Measurements from ENCODE around the gene DYNC1LI2. TPM values are rescaled to one million over a fixed set of nuclear protein-coding genes. Genes with fewer than 3 reads are reported as not detected.
A peak's percentile ranks its signal among the peaks of the same experiment; 100 is the strongest.

Gene DYNC1LI2
- total and polyA plus RNA-seq, 9 of the 15 experiments (the other 6 are each of a cell fraction or from before 2014, with no cell fraction given) = 5.1 to 48.9 (median 38.2) TPM

DNA sequence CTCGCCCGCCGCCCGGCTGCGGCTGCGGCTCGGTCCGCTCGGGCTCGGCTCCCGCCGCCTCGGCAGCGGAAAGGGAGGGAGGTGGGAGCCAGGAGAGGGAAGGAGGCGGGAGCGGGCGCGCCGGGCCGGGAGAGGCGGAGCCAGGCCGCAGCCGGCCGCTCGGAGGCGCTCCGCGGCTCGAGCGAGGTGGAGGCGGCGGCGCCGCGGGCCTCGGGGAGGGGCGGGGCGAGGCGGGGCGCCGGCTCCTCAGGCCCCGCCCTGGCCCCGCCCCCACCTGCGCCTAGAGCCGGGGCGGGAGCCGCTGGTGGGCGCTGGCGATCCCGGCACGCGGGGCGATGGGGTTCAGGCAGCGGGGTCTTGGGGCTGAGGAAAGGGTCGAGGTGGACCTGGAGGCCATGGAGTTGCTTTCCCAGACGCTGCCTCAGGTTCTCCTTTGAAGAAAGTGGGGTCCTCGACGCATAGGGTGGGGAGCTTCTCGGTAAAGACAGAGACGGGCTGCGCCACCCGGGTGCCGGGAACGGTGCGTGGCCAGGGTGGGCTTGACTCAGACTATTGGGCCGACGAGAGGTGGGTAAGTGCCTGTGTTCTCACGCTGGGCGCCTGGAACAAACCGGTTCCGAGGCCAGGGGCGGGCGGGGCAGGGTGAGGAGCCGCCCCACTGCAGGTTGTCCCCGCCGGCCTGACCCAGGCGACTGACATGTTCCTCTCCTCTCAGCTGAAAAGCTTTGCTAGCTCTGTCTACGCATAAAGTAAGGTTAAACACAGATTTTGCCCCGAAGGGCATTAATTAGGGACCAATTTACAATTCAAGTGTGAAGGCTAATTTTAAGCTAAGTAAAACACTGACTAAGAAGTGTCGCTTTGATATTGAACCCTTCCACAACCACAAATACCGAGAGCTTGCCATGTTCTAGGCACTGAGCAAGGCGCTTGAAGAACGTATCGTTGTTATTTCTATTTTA lies 54.5 kb downstream of the DYNC1LI2 start, which contains the start of gene CMTM4 (continued):
- TF ChIP-seq, protein P1, sequence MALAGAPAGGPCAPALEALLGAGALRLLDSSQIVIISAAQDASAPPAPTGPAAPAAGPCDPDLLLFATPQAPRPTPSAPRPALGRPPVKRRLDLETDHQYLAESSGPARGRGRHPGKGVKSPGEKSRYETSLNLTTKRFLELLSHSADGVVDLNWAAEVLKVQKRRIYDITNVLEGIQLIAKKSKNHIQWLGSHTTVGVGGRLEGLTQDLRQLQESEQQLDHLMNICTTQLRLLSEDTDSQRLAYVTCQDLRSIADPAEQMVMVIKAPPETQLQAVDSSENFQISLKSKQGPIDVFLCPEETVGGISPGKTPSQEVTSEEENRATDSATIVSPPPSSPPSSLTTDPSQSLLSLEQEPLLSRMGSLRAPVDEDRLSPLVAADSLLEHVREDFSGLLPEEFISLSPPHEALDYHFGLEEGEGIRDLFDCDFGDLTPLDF (CRISPR knock-in tag; IDR thresholded peaks at IDR 0.05) = no peak
- TF ChIP-seq PCBP1 (IDR thresholded peaks at IDR 0.05; ENCODE audit: low read depth, low read length, poor library complexity, severe bottlenecking) = no peak
- TF ChIP-seq XRCC5 (IDR thresholded peaks at IDR 0.05; ENCODE audit: low read depth, low read length) = peak; percentile 45; the same call in 1 of the 2 replicates
- TF ChIP-seq GMEB1 (CRISPR knock-in tag; IDR thresholded peaks at IDR 0.05) = no peak
- no peak for TF ChIP-seq NFYB (IDR thresholded peaks at IDR 0.05; ENCODE audit: extremely low read depth, insufficient read length)
- no peak for TF ChIP-seq HCFC1 (IDR thresholded peaks at IDR 0.05; ENCODE audit: low read depth, low read length)
- no peak for TF ChIP-seq FOXM1 (IDR thresholded peaks at IDR 0.05; ENCODE audit: low read depth)
- no peak for TF ChIP-seq FOXM1 (CRISPR knock-in tag; IDR thresholded peaks at IDR 0.05; ENCODE audit: low read depth)
- 0 out of 2 replicates have a peak, but pooled peaks have one; percentile 37 for TF ChIP-seq LCOR (CRISPR knock-in tag; IDR thresholded peaks at IDR 0.05)
- TF ChIP-seq ZNF431 (CRISPR knock-in tag; IDR thresholded peaks at IDR 0.05) = no peak
- no peak for TF ChIP-seq TAF15 (IDR thresholded peaks at IDR 0.05; ENCODE audit: low read depth, low read length)
- no peak for TF ChIP-seq BDP1 (IDR thresholded peaks at IDR 0.05; ENCODE audit: insufficient read depth, insufficient read length)
- TF ChIP-seq CREB3L1 (IDR thresholded peaks at IDR 0.05; ENCODE audit: borderline replicate concordance, low read depth) = no peak
- TF ChIP-seq ARHGAP35 (IDR thresholded peaks at IDR 0.05; ENCODE audit: partially characterized antibody) = no peak
- no peak for TF ChIP-seq MCM3 (IDR thresholded peaks at IDR 0.05)
- no peak for TF ChIP-seq MIER1 (IDR thresholded peaks at IDR 0.05; ENCODE audit: low read depth)
- TF ChIP-seq NR3C1 (CRISPR knock-in tag; IDR thresholded peaks at IDR 0.05) = no peak
- TF ChIP-seq ZNF41 (CRISPR knock-in tag; conservative IDR thresholded peaks at IDR 0.05) = no peak
- TF ChIP-seq ZC3H11A (IDR thresholded peaks at IDR 0.05; ENCODE audit: low read depth, low read length) = no peak

All from K562 (cell line).